SK-N-SH treated with all-trans-retinoic acid at 6 μM for 48 hours (cell line): ENCODE measurements around the gene GPC3.

Experiments
- ATAC-seq: fragments of 200-7000 bp; cut with Tn5 transposase; 3 replicates; pipeline ENCODE4 v1.9.1; 2020; ENCODE audit warnings: mild to moderate bottlenecking, moderate library complexity
- ARNTL ChIP-seq: fragments of 450-650 bp; formaldehyde crosslinking; IDR thresholded peaks from 2 replicates; pipeline ENCODE4 v1.5.0; 2020; ENCODE audit warnings: low read depth, mild to moderate bottlenecking, moderate library complexity, borderline replicate concordance
- CSDC2 ChIP-seq: fragments of 250-450 bp; sonication (Bioruptor Pico); IDR thresholded peaks from 2 replicates; pipeline ENCODE4 v1.5.0; 2020; ENCODE audit warnings: mild to moderate bottlenecking, moderate library complexity
- CSRNP3 ChIP-seq: fragments of 250-450 bp; sonication (Bioruptor Pico); IDR thresholded peaks from 2 replicates; pipeline ENCODE4 v1.5.1; 2021; ENCODE audit warnings: mild to moderate bottlenecking, moderate library complexity
- ESRRG ChIP-seq: fragments of 250-450 bp; sonication (Bioruptor Pico); IDR thresholded peaks from 2 replicates; pipeline ENCODE4 v1.6.1; 2021; ENCODE audit warnings: mild to moderate bottlenecking
- GLIS3 ChIP-seq: fragments of 250-450 bp; sonication (Bioruptor Pico); IDR thresholded peaks from 2 replicates; pipeline ENCODE4 v1.5.0; 2020; ENCODE audit warnings: mild to moderate bottlenecking, moderate library complexity
- ISL1 ChIP-seq: fragments of 250-450 bp; sonication (Bioruptor Pico); IDR thresholded peaks from 2 replicates; pipeline ENCODE4 v2.1.2; 2022; ENCODE audit warnings: mild to moderate bottlenecking, moderate library complexity
- OSR1 ChIP-seq: fragments of 250-450 bp; sonication (Bioruptor Pico); IDR thresholded peaks from 2 replicates; pipeline ENCODE4 v1.8.0; 2022; ENCODE audit warnings: moderate library complexity, mild to moderate bottlenecking, inconsistent platforms
- PPARA ChIP-seq: fragments of 250-450 bp; sonication (Bioruptor Pico); IDR thresholded peaks from 2 replicates; pipeline ENCODE4 v1.5.0; 2020; ENCODE audit warnings: mild to moderate bottlenecking, borderline replicate concordance
- RARB ChIP-seq: fragments of 250-450 bp; sonication (Bioruptor Pico); IDR thresholded peaks from 2 replicates; pipeline ENCODE4 v1.8.0; 2021; ENCODE audit warnings: mild to moderate bottlenecking, moderate library complexity
- SNAI2 ChIP-seq: fragments of 250-450 bp; sonication (Bioruptor Pico); IDR thresholded peaks from 2 replicates; pipeline ENCODE4 v1.5.0; 2020; ENCODE audit warnings: mild to moderate bottlenecking, moderate library complexity
- TCF4 ChIP-seq: fragments of 250-450 bp; sonication (Bioruptor Pico); IDR thresholded peaks from 2 replicates; pipeline ENCODE4 v1.8.0; 2021; ENCODE audit warnings: mild to moderate bottlenecking, moderate library complexity, borderline replicate concordance
- TOX ChIP-seq: fragments of 250-450 bp; sonication (Bioruptor Pico); IDR thresholded peaks from 2 replicates; pipeline ENCODE4 v1.8.0; 2021; ENCODE audit warnings: mild to moderate bottlenecking, moderate library complexity, borderline replicate concordance
- TSHZ2 ChIP-seq: fragments of 250-450 bp; sonication (Bioruptor Pico); IDR thresholded peaks from 2 replicates; pipeline ENCODE4 v1.5.0; 2020; ENCODE audit warnings: mild to moderate bottlenecking, moderate library complexity
- ZC3H10 ChIP-seq: fragments of 250-450 bp; sonication (Bioruptor Pico); IDR thresholded peaks from 2 replicates; pipeline ENCODE4 v1.5.1; 2021; ENCODE audit warnings: mild to moderate bottlenecking, moderate library complexity
- ZNF70 ChIP-seq: fragments of 450-650 bp; formaldehyde crosslinking; IDR thresholded peaks from 2 replicates; pipeline ENCODE4 v1.5.0; 2020; ENCODE audit warnings: mild to moderate bottlenecking, moderate library complexity
- ZNF8 ChIP-seq: fragments of 450-650 bp; formaldehyde crosslinking; IDR thresholded peaks from 2 replicates; pipeline ENCODE4 v1.5.0; 2020; ENCODE audit warnings: mild to moderate bottlenecking, moderate library complexity
- TF ChIP-seq, protein P1 (sequence below): fragments of 250-450 bp; sonication (Bioruptor Pico); IDR thresholded peaks from 2 replicates; pipeline ENCODE4 v1.5.1; 2020; ENCODE audit warnings: low read depth, mild to moderate bottlenecking, moderate library complexity
- TF ChIP-seq, protein P2 (sequence below): fragments of 250-450 bp; sonication (Bioruptor Pico); IDR thresholded peaks from 2 replicates; pipeline ENCODE4 v1.8.0; 2021; ENCODE audit warnings: low read depth, mild to moderate bottlenecking, moderate library complexity, borderline replicate concordance
- TF ChIP-seq, protein P3 (sequence below): fragments of 250-450 bp; sonication (Bioruptor Pico); IDR thresholded peaks from 2 replicates; pipeline ENCODE4 v1.8.0; 2020; ENCODE audit warnings: mild to moderate bottlenecking, moderate library complexity, borderline replicate concordance

The GPC3 gene

DNA sequence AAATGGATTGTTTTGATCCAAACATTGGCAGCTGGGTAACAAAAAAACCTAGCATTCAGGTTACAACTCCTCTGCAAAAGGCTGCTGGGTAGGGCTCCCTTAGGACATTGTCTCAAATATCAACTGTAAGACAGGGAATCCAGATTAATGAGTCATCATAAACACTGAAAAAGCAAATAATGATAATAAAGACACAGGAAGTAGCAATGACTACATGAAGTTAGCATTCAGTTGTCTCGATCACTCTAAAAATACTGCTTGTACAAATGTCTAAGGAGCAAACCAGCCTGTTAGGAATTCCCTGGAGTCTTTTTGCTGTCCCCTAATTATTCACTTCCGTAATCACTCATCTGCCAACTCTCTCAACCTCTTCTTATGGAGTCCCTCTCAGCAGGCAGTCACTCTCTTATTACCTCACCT lies 259.2 kb downstream of the GPC3 start:
- TF ChIP-seq TCF4 (CRISPR knock-in tag) (no peak), ESRRG (no peak), OSR1 (no peak), ZNF8 (CRISPR knock-in tag) (no peak), ISL1 (CRISPR knock-in tag) (no peak), ARNTL (CRISPR knock-in tag) (no peak), TOX (CRISPR knock-in tag) (no peak), TSHZ2 (CRISPR knock-in tag) (no peak), RARB (CRISPR knock-in tag) (no peak), SNAI2 (CRISPR knock-in tag) (no peak), CSDC2 (CRISPR knock-in tag) (no peak), ZC3H10 (CRISPR knock-in tag) (no peak), GLIS3 (CRISPR knock-in tag) (no peak), CSRNP3 (CRISPR knock-in tag) (no peak)
- TF ChIP-seq, protein P1, sequence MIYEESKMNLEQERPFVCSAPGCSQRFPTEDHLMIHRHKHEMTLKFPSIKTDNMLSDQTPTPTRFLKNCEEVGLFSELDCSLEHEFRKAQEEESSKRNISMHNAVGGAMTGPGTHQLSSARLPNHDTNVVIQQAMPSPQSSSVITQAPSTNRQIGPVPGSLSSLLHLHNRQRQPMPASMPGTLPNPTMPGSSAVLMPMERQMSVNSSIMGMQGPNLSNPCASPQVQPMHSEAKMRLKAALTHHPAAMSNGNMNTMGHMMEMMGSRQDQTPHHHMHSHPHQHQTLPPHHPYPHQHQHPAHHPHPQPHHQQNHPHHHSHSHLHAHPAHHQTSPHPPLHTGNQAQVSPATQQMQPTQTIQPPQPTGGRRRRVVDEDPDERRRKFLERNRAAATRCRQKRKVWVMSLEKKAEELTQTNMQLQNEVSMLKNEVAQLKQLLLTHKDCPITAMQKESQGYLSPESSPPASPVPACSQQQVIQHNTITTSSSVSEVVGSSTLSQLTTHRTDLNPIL (CRISPR knock-in tag) = no peak
- TF ChIP-seq, protein P2, sequence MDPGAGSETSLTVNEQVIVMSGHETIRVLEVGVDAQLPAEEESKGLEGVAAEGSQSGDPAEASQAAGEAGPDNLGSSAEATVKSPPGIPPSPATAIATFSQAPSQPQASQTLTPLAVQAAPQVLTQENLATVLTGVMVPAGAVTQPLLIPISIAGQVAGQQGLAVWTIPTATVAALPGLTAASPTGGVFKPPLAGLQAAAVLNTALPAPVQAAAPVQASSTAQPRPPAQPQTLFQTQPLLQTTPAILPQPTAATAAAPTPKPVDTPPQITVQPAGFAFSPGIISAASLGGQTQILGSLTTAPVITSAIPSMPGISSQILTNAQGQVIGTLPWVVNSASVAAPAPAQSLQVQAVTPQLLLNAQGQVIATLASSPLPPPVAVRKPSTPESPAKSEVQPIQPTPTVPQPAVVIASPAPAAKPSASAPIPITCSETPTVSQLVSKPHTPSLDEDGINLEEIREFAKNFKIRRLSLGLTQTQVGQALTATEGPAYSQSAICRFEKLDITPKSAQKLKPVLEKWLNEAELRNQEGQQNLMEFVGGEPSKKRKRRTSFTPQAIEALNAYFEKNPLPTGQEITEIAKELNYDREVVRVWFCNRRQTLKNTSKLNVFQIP = no peak
- ATAC-seq = peak; percentile 99

DNA sequence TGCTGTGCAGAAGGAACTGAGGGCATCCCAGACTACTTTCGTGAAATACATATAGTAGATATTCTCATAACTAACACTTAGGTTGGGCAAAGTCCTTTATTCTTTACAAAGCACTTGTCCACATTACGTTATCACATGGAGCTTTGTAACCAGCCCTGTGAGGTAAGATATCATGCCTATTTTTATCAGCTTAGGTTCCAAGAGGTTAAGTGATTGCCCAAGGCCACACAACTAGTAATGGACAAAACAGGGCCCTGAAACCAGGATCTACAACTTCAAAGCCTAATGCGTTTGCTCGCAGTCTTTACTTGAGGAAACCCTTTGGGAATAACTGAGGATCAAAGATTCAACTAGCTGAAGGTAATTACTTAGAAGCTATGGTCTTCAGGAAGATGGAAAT lies 261.5 kb downstream of the GPC3 start:
- ATAC-seq = no peak
- TF ChIP-seq OSR1 = no peak
- no peak for TF ChIP-seq RARB (CRISPR knock-in tag)
- TF ChIP-seq ZNF8 (CRISPR knock-in tag) = no peak
- no peak for TF ChIP-seq ZNF70 (CRISPR knock-in tag)
- TF ChIP-seq TCF4 (CRISPR knock-in tag) = no peak
- TF ChIP-seq ISL1 (CRISPR knock-in tag) = no peak
- TF ChIP-seq CSRNP3 (CRISPR knock-in tag) = no peak
- no peak for TF ChIP-seq CSDC2 (CRISPR knock-in tag)
- no peak for TF ChIP-seq ESRRG
- no peak for TF ChIP-seq TOX (CRISPR knock-in tag)
- no peak for TF ChIP-seq GLIS3 (CRISPR knock-in tag)
- TF ChIP-seq SNAI2 (CRISPR knock-in tag) = no peak
- TF ChIP-seq, protein P2 = no peak

- ATAC-seq = no peak
- TF ChIP-seq OSR1 (no peak), CSDC2 (CRISPR knock-in tag) (no peak), RARB (CRISPR knock-in tag) (no peak), GLIS3 (CRISPR knock-in tag) (no peak), ZC3H10 (CRISPR knock-in tag) (no peak), SNAI2 (CRISPR knock-in tag) (no peak), ZNF70 (CRISPR knock-in tag) (no peak), PPARA (CRISPR knock-in tag) (no peak), ESRRG (no peak), CSRNP3 (CRISPR knock-in tag) (no peak), TCF4 (CRISPR knock-in tag) (no peak)
- TF ChIP-seq, protein P1 (CRISPR knock-in tag) = no peak
- TF ChIP-seq, protein P3, sequence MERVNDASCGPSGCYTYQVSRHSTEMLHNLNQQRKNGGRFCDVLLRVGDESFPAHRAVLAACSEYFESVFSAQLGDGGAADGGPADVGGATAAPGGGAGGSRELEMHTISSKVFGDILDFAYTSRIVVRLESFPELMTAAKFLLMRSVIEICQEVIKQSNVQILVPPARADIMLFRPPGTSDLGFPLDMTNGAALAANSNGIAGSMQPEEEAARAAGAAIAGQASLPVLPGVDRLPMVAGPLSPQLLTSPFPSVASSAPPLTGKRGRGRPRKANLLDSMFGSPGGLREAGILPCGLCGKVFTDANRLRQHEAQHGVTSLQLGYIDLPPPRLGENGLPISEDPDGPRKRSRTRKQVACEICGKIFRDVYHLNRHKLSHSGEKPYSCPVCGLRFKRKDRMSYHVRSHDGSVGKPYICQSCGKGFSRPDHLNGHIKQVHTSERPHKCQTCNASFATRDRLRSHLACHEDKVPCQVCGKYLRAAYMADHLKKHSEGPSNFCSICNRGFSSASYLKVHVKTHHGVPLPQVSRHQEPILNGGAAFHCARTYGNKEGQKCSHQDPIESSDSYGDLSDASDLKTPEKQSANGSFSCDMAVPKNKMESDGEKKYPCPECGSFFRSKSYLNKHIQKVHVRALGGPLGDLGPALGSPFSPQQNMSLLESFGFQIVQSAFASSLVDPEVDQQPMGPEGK = no peak
These were observed 262.6 kb downstream of the GPC3 start for GRCh38 chrX:133722756-133723155.
